NCI-H128 (cell line): Measurements from ENCODE around the gene KCND1.
"Not testable (repeated sequence)": the region's sequence is repeated elsewhere in the genome, so short reads cannot be mapped to it uniquely, and the experiment has no call there.

Experiments used
- DNase-seq: peaks from one replicate; lab custom pipeline; 2025; ENCODE audit not compliant: unreplicated experiment; lab: John Stamatoyannopoulos, UW

KCND1 gene

GRCh38 chrX:48971249-48972219, at the start of gene KCND1:
TSS of gene KCND1 (minus strand) at chrX:48971844. CDS start at chrX:48970271, 1,573 bp downstream.
- DNase-seq, result no peak

- no peak for DNase-seq
Observed at GRCh38 chrX:49019599-49020249, 48.1 kb upstream of the KCND1 start.

- DNase-seq, result no peak
Observed at GRCh38 chrX:49019050-49019449, 47.4 kb upstream of the KCND1 start.

GRCh38 chrX:49003696-49004095, 32.1 kb upstream of the KCND1 start:
- DNase-seq, result no peak

- DNase-seq, result peak; percentile 71
Observed at GRCh38 chrX:49002091-49002935, 30.7 kb upstream of the KCND1 start, which contains the start of gene GRIPAP1. TSS of gene GRIPAP1 (minus strand) at chrX:49002264. CDS start at chrX:49002229, 35 bp downstream.

GRCh38 chrX:49001521-49002090, 30.0 kb upstream of the KCND1 start:
- no peak for DNase-seq

- DNase-seq, result no peak
Observed at GRCh38 chrX:49000636-49001035, 29.0 kb upstream of the KCND1 start.

GRCh38 chrX:48999030-48999429, 27.4 kb upstream of the KCND1 start:
- DNase-seq, result no peak

GRCh38 chrX:48998391-48998790, 26.7 kb upstream of the KCND1 start:
- no peak for DNase-seq

GRCh38 chrX:48997865-48998264, 26.2 kb upstream of the KCND1 start:
- DNase-seq, result no peak

GRCh38 chrX:48997455-48997854, 25.8 kb upstream of the KCND1 start:
- DNase-seq, result no peak

GRCh38 chrX:48996969-48997368, 25.3 kb upstream of the KCND1 start:
- DNase-seq, result no peak

- no peak for DNase-seq
Observed at GRCh38 chrX:48992341-48992740, 20.7 kb upstream of the KCND1 start.

- no peak for DNase-seq
Observed at GRCh38 chrX:48989483-48989882, 17.8 kb upstream of the KCND1 start.

GRCh38 chrX:48983896-48984295, 12.3 kb upstream of the KCND1 start:
- no peak for DNase-seq

- no peak for DNase-seq
Observed at GRCh38 chrX:48983081-48983480, 11.4 kb upstream of the KCND1 start.

- no peak for DNase-seq
Observed at GRCh38 chrX:48981178-48981577, 9.5 kb upstream of the KCND1 start.

GRCh38 chrX:48980341-48980740, 8.7 kb upstream of the KCND1 start:
- DNase-seq, result not testable (repeated sequence)

- DNase-seq, result no peak
Observed at GRCh38 chrX:48978226-48978625, 6.6 kb upstream of the KCND1 start.

- DNase-seq, result no peak
Observed at GRCh38 chrX:48976086-48976485, 4.4 kb upstream of the KCND1 start.

GRCh38 chrX:48975541-48975940, 3.9 kb upstream of the KCND1 start:
- DNase-seq, result no peak
